ENCODE measurements around the gene TVP23B.

DNA sequence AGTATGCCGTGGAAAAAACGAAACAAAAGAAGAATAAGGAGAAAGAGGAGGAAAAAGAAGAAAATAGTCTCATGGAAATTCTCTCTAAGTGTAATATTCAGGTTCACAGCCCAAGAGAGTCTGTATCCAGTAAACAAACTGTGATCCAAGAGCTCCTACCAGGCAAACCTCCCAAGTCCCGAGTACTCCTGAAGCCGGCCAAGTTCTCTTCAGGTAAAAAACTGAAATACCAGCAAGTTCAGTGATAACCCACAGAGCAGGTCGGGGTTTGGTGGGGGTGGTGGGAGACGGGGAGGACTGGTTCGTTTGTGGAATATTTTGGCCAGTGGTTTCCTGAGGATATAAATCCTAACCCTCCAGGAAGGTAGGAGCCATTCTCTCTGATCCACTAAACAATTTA is 8.5 kb upstream of the TVP23B start:
- TF ChIP-seq, protein P1, sequence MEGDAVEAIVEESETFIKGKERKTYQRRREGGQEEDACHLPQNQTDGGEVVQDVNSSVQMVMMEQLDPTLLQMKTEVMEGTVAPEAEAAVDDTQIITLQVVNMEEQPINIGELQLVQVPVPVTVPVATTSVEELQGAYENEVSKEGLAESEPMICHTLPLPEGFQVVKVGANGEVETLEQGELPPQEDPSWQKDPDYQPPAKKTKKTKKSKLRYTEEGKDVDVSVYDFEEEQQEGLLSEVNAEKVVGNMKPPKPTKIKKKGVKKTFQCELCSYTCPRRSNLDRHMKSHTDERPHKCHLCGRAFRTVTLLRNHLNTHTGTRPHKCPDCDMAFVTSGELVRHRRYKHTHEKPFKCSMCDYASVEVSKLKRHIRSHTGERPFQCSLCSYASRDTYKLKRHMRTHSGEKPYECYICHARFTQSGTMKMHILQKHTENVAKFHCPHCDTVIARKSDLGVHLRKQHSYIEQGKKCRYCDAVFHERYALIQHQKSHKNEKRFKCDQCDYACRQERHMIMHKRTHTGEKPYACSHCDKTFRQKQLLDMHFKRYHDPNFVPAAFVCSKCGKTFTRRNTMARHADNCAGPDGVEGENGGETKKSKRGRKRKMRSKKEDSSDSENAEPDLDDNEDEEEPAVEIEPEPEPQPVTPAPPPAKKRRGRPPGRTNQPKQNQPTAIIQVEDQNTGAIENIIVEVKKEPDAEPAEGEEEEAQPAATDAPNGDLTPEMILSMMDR (IDR thresholded peaks at IDR 0.05) = no peak
- TF ChIP-seq POLR2A (IDR thresholded peaks at IDR 0.05) = no peak

All from uterus (tissue), 2 donors.